ENCODE results near the gene MPPED2.

GRCh38 chr11:30560206-30561106 lies 25.7 kb downstream of the MPPED2 start:
- no peak for TF ChIP-seq POLR2AphosphoS5 (IDR thresholded peaks at IDR 0.05; ENCODE audit: low read depth, low read length)
- no peak for TF ChIP-seq TAF1 (IDR thresholded peaks at IDR 0.05; ENCODE audit: borderline replicate concordance, insufficient read depth, low read length)
- TF ChIP-seq REST (IDR thresholded peaks at IDR 0.05; ENCODE audit: insufficient read depth in 1 of 2, low read depth in 2 of 2, low read length in 2 of 2), result no peak
- TF ChIP-seq SIN3A (IDR thresholded peaks at IDR 0.05; ENCODE audit: borderline replicate concordance, insufficient read depth, low read length), result no peak

Data from PFSK-1 (cell line).